ENCODE data around the gene PRDM13.

GRCh38 chr6:99645986-99646385 is 39.4 kb downstream of the PRDM13 start:
- TF ChIP-seq TAF1 (IDR thresholded peaks at IDR 0.05; ENCODE audit: low read depth) (no peak), RAD21 (IDR thresholded peaks at IDR 0.05; ENCODE audit: low read depth) (no peak)

Data from Ishikawa (cell line).